IPS-18c (cell line): Measurements from ENCODE around the gene CD300LD.
"Not testable (repeated sequence)": the region's sequence is repeated elsewhere in the genome, so short reads cannot be mapped to it uniquely, and the experiment has no call there.

ENCODE experiments used
- H3K4me3 ChIP-seq: 2 replicates; pipeline ENCODE4 v1.7.0; 2013; ENCODE audit warnings: low read depth, mild to moderate bottlenecking, low read length, moderate library complexity; ENCODE audit not compliant: insufficient read depth
- H3K9me3 ChIP-seq: one replicate; pipeline ENCODE4 v1.6.1; 2013; ENCODE audit warnings: mild to moderate bottlenecking, low read length, moderate library complexity; ENCODE audit not compliant: control insufficient read depth, insufficient read depth

The CD300LD gene

DNA sequence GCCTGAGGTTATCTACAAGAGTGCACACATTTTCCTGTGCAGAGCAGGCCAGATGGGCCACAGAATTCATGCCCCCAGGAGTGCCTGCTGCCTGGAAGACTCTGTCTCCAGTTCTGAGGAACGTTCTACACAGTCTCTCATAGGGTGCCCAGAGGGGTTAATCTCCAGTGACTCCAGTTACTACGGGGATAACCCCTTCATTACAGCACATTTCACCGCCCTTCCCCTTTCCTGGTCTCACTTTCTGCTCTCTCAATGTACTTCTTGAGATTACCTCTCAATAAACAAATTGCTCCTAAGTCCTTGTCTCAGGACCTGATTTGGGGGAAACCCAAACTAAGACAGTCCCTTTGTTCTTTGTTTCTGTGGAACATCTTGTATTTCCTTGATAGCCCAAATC, 30.5 kb downstream of the CD300LD start:
- no peak overlapping the region for H3K4me3 ChIP-seq
- peaks cover 2% of the 10 kb centered on the region for H3K9me3 ChIP-seq

DNA sequence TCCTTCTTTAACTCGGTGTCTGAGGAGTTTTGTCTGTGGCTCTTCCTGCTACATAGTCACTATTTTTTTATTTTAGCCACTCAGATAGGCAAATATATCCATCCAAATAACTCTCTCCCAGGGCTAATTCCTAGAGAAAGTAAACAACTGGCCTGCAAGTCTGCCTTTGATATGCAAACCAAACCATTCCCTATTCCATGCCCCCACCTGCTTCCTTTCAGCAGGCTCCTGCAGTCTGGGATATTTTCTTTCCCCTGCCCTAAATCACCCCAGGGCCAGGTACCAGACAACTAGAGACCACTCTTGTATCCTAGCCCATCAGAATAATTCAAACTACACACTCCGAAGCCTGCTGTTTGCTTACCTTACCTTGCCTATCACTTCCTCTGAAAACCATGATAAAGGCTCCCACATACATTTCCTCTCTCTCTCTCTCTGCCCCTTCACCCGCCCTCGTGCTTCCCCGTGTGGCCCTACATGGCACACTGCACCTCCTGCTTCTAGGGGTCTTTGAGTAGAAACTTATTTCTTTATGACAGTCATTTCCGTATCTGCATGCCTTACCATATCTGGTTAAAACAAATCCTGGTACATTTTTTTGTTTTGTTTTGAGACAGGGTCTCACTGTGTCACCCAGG, 33.1 kb downstream of the CD300LD start:
- Histone ChIP-seq H3K9me3 (peaks cover 2% of the 10 kb centered on the region), H3K4me3 (no peak overlapping the region)

DNA sequence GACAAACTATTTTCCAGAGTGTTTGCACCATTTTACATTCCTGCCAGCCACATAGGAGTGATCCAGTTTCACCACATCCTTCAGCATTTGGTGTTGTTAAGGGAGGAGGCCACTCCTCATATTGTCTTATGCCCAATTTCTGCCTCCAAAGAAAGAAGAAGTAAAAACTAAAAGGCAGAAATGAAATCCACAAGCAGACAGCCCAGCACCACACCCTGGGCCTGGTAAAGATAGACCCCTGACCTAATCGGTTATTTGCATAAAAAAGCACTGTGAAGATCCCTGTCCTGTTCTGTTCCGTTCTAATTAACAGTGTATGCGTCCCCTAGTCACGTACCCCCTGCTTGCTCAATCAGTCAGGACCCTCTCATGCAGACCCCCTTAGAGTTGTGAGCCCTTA, 33.7 kb downstream of the CD300LD start:
- H3K4me3 ChIP-seq, H3K9me3 ChIP-seq: not testable (repeated sequence)

DNA sequence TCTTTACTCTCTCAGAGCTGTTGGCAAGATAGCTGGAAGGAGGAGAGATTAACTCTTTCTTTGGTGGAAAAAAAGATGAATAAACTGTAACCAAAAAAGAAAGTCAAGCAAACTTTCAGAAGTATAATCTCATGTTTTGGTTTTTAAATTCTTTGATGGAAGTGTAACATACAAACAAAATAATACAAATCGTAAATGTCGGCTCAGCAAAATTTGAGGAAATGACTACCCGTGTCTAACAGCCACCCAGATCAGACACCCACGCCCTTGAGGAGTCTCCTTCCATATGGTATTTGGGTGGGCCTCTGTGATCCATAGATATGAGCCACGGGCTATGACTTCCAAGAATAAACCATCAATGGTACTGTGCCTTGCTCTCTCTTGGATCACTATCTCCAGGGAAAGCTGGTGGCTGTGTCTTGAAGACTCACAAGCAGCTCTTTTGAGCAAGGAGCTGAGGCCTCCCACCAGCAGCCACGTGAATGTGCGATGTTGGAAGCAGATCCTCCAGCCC, 36.6 kb downstream of the CD300LD start:
- Histone ChIP-seq H3K9me3 (peaks cover 2% of the 10 kb centered on the region), H3K4me3 (no peak overlapping the region)

DNA sequence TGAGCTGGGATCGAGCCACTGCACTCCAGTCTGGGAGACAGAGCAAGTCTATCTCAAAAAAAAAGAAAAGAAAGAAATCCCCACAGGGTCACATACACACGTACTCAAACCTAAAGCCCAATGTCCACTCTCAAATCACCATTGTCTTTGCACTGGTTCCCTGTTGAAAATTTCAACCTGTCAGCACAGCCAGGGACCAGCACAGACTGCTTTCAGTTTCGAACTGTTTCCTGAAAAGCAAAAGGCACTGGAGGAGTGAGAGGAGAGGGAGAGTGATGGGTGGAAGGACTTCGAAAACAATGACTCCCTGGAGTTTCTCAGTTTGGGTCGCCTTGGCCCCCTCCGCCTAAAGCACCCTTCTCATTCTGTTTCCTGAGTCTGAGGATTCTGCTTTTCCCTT, 37.2 kb downstream of the CD300LD start:
- Histone ChIP-seq H3K9me3 (peaks cover 2% of the 10 kb centered on the region), H3K4me3 (no peak overlapping the region)

DNA sequence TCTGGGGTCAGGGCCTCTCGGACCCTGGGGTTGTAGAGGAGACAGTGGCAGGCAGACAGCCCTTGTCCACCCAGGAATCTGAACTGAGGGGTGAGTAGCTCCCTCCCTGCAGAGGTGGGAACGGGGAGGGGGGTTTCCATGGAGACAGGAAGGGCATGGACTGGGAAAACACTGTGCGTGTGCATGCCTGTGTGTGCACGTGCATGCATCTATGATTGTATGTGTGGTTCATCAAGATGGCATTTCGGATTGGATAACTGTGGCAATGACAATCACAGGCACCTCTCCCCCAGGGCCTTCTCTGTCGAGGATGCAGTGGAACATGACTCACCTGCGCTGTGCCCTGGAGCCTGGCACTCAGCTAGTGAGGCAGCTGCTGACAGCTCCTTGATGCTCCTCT, 40.0 kb downstream of the CD300LD start:
- no peaks in the 10 kb centered on the region for H3K9me3 ChIP-seq
- H3K4me3 ChIP-seq: no peak overlapping the region

DNA sequence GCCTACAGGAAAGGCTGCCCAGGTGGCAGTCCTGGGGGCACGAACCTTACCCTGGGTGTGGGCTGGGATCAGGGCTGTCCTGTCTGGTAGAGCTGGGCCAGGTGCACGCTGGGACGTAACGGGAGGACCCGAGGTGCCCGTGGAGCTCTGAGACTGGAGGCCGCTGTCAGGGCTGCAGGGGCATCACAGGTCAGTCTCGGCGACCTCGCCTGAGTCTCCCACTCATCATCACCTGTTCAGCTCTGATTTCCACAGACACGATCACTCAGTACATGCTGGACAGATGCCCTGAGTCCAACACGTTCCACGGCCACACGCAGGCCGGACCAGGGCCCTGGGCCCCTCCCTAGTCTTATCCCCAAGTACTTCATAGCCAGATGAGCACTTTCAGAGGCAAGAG, 41.5 kb downstream of the CD300LD start:
- Histone ChIP-seq H3K4me3 (no peak overlapping the region), H3K9me3 (no peaks in the 10 kb centered on the region)

DNA sequence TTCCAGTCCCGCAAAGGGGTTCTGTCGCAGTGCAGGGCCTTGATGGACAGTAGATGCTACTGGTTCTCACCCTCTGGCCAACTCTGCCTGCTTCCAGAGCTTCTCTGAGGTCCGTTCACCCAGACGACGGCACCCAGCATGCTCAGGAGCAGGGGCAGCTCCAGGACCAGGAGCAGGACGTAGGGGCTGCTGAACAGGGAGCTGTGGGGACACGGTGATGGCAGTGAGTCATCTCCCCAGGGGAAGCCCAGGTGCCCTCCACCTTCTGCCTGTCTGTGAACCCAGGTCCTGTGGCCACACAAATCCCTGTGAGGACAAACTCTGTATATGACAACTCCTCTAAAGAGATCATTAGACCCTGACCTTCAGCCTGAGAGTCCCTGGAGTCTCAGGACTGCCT, 42.7 kb downstream of the CD300LD start:
- Histone ChIP-seq H3K9me3 (no peaks in the 10 kb centered on the region), H3K4me3 (no peak overlapping the region)

DNA sequence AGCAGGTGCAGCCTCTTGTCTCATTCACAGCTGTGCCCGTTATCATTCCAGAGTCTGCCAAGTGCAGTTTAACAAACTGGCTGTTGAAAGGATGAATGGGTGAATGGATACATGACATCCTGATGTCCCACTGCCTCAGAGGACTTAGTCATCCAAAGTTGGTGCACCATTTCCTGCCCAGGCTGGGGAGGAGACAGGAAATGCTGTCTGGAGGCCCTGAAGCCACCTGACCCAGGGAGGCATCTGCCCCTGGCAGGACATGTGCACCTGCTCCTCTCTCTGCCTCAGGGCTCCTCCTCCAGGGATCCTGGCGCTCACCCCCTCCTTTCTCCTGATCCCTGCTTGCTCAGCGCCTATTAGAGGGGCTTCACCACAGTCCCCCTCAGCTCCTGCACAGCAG, 44.3 kb downstream of the CD300LD start:
- Histone ChIP-seq H3K4me3 (no peak overlapping the region), H3K9me3 (no peaks in the 10 kb centered on the region)

DNA sequence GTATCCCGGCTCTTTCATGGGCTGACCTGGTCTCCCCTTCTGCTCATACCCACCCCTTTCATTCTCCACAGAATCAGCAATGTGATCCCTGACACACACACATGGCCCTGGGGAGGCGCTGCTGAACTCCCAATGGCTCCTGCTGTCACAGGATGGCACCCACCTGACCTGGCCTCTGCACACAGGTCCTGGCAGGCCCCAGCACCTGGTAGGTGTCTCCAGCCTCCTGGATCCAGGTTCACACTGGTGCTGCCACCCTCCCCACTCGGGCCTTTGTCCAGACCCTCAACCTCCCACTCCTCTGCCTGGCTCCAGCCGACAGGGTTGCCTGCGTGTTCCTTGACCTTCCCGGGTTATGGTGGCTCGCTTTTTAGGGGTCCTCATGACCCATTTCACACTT, 44.8 kb downstream of the CD300LD start:
- no peak overlapping the region for H3K4me3 ChIP-seq
- H3K9me3 ChIP-seq: no peaks in the 10 kb centered on the region

DNA sequence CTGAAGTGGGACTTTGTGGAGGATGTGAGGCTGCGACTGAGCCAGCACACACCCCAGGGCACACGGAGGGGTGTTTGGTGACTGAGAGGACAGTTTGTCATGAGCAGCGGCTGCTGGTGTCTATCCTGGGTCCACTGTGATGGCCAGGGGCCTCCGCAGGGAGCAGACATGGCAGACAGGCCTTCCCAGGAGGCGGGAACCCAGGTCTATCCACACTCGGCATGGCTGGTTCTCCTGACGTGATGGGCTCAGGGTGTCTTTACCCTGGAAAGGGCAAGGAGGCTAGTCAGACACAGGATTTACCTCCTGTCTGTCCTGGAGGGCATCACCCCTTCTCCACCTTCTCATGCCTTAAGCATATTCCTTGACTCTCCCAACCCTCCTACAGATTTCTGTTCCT, 45.5 kb downstream of the CD300LD start:
- H3K9me3 ChIP-seq: no peaks in the 10 kb centered on the region
- H3K4me3 ChIP-seq: no peak overlapping the region

DNA sequence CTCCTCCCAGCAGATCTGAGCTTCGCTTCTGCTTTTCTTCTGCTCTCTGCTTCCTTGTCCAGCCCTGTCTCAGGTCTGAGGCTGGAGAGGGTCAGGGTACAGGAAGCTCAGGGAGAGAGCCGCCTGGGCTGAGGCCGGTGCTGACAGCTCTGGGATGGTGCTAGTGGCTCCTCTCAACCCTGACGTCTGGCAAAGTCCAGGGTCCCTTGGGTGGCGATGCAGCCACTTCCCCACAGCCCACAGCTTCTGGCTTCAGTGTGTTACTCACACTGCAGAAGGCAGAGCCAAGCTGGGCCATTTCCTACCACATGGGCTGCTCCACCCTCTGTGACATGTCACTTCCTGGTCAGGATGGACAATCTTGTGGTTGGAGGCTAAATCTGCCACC, 46.2 kb downstream of the CD300LD start, which contains the start of gene CD300C:
CD300C (minus strand) TSS at position 273 of the 388 bp plus-strand sequence. CDS start 333 bp downstream, outside the sequence.
- Histone ChIP-seq H3K4me3 (no peak within 1 kb of the TSS; the same call in 1 of the 2 replicates), H3K9me3 (no peaks in the 10 kb centered on the region)

DNA sequence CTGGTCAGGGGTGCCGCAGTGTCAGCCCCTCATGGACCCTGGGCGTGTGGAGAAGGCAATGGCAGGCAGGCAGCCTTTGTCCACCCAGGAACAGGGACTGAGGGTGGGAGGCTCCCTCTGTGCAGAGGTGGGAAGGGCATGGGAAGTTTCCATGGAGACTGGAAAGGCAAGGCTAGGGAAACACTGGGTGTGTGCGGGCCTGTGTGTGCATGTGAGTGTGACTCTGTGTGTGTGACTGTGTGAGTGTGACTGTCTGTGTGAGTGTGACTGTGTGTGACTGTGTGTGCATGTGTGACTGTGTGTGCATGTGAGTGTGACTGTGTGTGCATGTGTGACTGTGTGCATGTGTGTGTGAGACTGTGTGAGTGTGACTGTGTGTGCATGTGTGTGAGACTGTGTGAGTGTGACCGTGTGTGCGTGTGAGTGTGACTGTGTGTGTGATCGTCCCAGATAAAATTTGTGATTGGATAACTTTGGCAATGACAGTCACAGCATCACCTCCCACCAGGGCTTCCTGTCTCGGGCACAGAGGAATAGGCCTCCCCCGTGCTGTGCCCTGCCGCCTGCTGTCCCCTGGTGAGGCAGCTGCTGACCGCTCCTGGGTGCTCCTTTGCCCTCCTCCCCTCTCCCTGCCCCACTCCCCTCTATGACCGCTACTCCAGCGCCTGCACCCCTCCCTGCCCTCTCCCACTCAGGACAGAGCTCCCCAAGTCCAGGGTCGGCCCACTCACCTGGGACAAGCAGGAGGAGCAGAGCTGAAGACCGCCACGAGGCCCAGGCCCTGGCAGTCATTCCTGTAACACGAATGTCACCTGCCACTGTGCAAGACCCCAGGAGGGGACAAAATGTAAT, 46.9 kb downstream of the CD300LD start:
- no peak overlapping the region for H3K4me3 ChIP-seq

DNA sequence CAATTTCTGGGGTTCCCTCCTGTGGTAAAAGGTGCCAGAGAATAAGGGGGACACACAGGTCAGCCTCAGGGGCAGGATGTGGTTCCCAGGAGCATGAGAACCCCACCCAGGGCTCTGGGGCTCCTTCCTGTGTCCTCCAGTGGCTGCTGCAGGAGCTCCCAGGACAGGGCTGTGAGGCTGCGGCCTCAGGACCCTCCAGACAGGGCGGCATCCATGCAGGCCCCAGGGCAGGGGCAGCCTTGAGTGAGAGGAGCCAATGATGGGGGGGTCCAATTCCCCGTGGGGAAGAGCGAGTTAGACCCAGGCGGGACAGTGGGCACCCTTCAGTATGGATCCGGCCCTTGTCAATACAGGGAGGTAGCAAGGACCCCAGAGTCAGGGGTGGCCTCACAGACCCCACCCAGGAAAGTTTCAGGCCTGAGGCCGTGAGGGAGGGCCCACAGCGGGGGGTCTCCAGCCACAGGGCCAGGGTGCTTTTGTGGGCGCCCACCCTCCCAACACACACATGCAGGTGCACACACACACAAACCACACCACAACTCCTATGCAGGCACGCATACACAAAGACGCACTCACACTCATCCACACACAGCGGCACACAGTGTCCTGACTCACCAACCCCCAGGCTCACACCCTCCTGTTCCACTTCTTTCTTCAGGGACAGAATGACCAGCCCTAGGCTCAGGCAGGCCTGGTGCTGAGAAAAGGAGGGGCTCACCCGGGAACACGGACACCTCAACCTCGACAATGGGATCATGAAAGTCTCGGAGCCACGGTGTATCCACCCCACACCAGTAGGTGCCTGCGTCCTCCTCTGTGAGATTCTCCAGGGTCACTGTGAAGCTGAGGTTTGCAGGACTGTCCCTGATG, 48.0 kb downstream of the CD300LD start:
- Histone ChIP-seq H3K9me3 (no peaks in the 10 kb centered on the region), H3K4me3 (no peak overlapping the region)

More for the DNA sequence above, 46.9 kb downstream of the CD300LD start:
- no peaks in the 10 kb centered on the region for H3K9me3 ChIP-seq

DNA sequence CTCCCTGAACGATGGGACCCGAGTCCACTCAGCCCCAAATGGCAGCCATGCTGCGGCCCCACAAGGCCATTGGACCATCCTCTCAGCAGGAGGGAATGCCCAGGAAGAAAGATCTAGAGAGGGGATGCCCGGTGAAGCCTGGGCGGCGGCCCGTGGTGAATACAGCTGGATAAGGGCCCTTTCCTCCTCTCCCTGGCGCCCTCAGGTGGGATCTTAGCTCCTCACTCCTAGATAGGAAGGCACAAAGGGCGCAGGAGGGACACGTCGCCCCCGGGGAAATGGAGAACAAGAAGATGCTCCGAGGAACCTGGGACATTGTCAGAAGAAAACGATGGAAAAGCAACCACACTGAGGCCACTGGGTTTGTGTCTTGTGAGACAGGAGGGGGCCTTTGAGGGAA, 48.7 kb downstream of the CD300LD start:
- Histone ChIP-seq H3K4me3 (no peak overlapping the region), H3K9me3 (no peaks in the 10 kb centered on the region)

DNA sequence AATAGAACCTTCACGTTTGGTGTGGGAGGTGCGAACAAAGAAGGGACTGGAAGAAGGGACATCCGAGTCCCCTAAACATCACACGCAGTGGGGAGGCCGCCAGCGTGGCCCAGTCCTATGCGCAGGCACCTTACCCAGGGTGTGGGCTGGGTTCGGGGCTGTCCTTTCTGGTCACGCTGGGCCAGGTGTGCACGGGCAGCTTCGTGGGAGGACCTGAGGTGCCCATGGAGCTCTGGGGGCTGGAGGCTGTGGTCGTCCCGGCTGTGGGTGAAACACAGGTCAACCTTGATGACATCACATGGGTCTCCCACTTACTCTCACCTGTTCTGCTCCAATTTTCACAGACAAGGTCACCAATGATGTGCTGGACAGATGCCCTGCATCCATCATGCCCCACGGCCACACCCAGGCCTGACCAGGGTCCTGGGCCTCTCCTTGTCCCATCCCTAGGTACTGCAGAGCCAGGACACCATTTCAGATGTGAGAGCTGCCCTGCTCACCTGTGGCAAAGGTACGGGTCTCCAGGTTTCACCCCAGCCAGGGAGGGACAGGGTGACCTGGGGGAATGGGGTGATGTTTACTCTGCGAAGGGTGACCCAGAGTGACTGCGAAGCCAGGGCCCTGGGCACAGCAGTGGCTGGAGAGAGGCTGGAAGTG, 49.2 kb downstream of the CD300LD start:
- no peaks in the 10 kb centered on the region for H3K9me3 ChIP-seq
- H3K4me3 ChIP-seq: no peak overlapping the region

DNA sequence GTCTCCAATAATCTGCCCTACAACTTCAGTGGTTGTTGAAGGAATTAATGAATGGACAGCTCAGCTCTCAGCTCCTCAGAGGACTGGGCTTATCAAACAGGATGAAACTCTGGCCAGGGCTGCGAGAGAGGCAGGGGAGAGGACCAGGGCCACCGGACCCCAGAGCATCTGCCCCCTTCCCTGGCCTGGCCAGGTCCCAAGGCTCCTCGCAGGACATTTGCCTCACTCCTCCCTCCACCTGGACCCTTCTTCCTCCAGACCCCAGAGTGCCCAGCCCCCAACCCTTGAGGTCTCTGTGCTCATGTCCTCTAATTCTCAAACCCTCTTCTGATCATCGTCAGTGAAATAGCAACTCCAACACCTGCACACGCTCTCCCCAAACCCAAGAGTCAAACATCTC, 49.9 kb downstream of the CD300LD start:
- no peak overlapping the region for H3K4me3 ChIP-seq
- H3K9me3 ChIP-seq: no peaks in the 10 kb centered on the region
